GM15510 (cell line): ENCODE measurements around the gene CYP4F22.

Source experiments
- POLR2A ChIP-seq: IDR thresholded peaks from 3 replicates; pipeline ENCODE4 v1.6.1; 2011; ENCODE audit warnings: borderline replicate concordance; ENCODE audit not compliant: insufficient read length; ENCODE audit errors: extremely low read depth

CYP4F22 gene

GRCh38 chr19:15519433-15519976 is 11.2 kb downstream of the CYP4F22 start:
- TF ChIP-seq POLR2A, result no peak

DNA sequence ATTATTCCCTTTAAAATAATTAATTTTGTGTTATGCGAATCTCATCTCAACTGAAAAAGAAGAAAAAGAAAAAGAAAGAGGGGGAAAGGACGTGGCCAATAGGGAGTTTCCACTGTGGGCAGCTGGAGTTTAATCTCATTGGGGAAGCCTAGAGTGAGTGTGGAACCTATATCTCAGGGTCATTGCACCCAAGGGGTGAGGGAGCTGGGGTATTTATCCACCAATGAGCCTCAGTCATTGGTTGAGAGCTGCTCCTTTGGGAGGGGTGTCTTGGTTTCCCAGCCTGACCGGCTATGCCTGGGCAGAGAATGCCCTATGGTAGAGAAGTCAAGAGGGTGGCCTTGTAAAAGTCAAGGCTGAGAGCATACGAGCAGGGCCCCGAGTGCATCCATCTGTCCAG is 16.5 kb downstream of the CYP4F22 start:
- TF ChIP-seq POLR2A, result no peak

GRCh38 chr19:15525291-15525690 is 17.0 kb downstream of the CYP4F22 start:
- TF ChIP-seq POLR2A, result no peak

- no peak for TF ChIP-seq POLR2A
These were observed 18.1 kb downstream of the CYP4F22 start for GRCh38 chr19:15526408-15526807.

GRCh38 chr19:15527705-15528104 is 19.4 kb downstream of the CYP4F22 start:
- TF ChIP-seq POLR2A, result no peak

GRCh38 chr19:15529774-15530372 is 21.5 kb downstream of the CYP4F22 start:
- TF ChIP-seq POLR2A, result no peak

- TF ChIP-seq POLR2A, result no peak
These were observed 24.6 kb downstream of the CYP4F22 start for GRCh38 chr19:15532779-15533521.

DNA sequence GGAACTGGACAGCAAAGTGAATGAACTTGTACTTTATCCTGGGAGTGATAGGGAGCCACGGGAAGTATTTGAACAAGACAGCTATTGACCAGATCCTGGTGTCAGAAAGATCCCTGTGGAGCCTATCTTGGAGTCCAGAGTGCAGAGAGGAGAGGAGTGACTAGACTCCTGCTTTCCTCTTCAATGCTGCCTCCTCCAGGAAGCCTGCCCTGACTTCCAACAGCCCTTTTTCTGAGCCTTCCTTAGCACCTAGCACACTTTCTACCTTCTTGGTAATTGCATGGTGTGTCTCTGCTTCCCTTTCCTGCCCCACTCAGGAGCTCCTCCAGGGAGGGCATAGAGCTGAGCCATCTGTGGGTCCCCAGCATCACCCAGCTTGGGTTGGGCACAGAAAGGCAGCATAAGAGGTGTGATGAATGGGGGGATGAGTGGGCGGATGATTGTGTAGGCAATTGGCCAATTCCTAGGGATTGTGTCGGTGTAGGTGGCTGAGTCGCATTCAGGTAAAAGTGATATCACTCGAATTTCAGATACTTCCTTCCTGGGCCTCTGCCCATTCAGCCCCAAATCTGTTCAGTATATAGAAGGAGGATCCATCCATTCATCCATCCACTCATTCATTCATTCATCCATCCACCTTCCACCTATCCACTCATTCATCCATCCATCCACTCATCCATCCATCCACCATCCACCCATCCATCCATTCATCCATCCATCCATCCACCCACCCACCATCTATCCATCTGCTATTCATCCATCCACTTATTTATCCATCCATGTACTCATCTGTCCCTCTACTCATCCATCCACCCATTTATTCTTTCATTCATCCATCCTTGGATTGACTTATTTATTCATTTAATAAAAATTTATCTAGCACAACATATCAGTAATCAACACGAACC is 26.9 kb downstream of the CYP4F22 start:
- TF ChIP-seq POLR2A, result no peak

GRCh38 chr19:15536350-15536749 is 28.0 kb downstream of the CYP4F22 start:
- no peak for TF ChIP-seq POLR2A

DNA sequence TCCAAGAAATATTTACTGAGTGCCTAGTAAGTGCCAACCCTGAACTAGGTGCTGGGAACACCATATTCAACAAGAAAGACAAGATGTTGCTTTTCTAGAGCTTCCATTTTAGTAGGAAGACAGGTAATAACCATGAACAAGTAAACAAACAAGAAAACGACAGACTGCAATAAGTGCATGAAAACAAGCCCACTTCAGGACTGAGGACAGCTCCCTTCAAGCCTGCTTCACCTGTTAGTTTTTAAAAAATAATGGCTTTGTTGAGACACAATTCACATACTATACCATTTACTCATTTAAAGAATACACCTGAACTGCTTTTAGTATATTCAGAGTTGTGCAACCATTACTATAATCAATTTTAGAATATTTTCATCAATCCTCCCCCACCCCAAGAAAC is 30.4 kb downstream of the CYP4F22 start:
- TF ChIP-seq POLR2A, result no peak

DNA sequence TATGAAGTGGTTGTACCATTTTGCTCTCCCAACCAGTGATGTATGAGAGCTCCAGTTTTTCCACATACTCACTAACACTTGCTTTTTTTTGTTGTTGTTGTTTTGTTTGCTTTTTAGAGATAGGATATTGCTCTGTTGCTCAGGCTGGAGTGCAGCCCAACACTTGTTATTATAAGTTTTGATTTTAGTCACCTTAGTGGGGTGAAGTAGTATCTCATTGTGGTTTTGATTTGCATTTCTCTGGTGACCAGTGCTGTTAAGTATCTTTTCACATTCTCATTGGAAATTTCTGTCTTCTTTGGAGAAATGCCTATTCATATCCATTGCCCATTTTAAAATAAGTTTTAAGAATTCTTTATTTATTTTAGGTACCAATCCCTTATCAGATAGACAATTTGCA is 31.3 kb downstream of the CYP4F22 start:
- no peak for TF ChIP-seq POLR2A

DNA sequence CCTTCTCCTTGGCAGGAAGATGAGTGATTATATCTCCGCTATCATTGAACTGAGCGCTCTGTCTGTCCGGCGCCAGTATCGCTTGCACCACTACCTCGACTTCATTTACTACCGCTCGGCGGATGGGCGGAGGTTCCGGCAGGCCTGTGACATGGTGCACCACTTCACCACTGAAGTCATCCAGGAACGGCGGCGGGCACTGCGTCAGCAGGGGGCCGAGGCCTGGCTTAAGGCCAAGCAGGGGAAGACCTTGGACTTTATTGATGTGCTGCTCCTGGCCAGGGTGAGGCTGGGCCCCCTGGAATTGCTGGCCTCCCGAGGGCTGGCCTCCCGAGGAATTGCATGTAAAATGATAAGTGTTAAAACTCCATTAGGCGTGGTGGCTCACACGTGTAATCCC is 32.1 kb downstream of the CYP4F22 start:
- no peak for TF ChIP-seq POLR2A

DNA sequence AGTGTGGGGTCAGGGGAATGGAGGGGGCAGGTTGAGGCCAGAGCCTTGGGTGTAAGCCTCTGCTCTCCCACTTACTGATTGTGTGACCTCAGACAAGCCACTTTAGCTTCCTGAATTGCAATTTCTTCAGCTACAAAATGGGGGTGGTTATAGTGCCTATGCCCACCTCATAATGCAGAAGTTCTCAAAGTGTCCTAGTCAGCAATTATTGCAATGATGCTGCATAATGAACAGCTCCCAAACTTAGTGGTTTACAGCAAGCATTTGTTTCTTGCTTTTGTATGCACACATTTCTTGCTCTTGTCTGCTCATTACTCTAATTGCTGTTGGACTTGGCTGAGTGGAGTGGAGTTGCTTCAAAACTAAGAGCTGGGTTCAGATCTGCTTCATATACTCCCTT is 36.0 kb downstream of the CYP4F22 start:
- no peak for TF ChIP-seq POLR2A

- TF ChIP-seq POLR2A, result no peak
These were observed 36.6 kb downstream of the CYP4F22 start for GRCh38 chr19:15544970-15545369.

DNA sequence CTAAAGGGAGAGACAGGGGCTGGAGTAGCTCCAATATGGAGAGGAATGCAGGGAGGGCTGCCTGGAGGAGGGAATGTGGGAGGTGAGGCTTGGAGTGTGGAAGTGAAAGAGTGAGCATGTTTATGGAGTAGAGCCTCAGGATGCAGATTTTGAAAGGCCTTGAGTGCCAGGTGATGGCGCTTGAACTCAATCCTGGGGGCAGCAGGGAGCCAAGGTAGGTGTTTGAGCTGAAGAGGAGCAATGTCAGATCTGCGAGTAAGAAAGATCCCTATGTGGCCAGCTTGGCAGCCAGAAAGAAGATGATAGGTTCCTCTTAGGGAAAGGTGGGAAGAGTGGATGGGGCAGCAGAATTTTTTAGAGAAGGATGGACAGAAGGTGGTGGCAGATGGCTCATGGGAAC is 40.3 kb downstream of the CYP4F22 start:
- no peak for TF ChIP-seq POLR2A
